Right lobe of liver (tissue), 4 donors: Measurements from ENCODE around the gene SEC22B.
"Not testable (repeated sequence)": the region's sequence is repeated elsewhere in the genome, so short reads cannot be mapped to it uniquely, and the experiment has no call there.

ENCODE experiments used
- CTCF ChIP-seq, 4 donors: fragments of 200-600 bp in 3 of 4; fragments of 450-650 bp in 1 of 4; IDR thresholded peaks; one replicate each; pipeline versions ENCODE4 v1.5.1 to v1.8.0; 2016 to 2022; ENCODE audit warnings: antibody characterized with exemption in 4 of 4, mild to moderate bottlenecking in 2 of 4
- POLR2A ChIP-seq: fragments of 450-650 bp; IDR thresholded peaks from one replicate; pipeline ENCODE4 v1.6.1; 2017; ENCODE audit warnings: antibody characterized with exemption, mild to moderate bottlenecking
- donor health status: DM: no; HTN: no; CAD: no.
- donor health status: DM: no; HTN: no; CAD: no.
- donor health status: DM: no; HTN: yes; CAD: no.

GRCh38 chr1:120117371-120118177 is 58.7 kb downstream of the SEC22B start:
- not testable (repeated sequence) for TF ChIP-seq CTCF (IDR thresholded peaks at IDR 0.05); POLR2A
